Measurements from ENCODE around the gene PDE7B. TPM values are rescaled to one million over a fixed set of nuclear protein-coding genes. Genes with fewer than 3 reads are reported as not detected.

The PDE7B gene
- total and polyA plus RNA-seq, 7 donors, result 1.9 to 4.6 (median 2.7) TPM

- Histone ChIP-seq H3K27ac (no peak overlapping the region), H3K4me3 (no peak overlapping the region), H3K9me3 (no peaks in the 10 kb centered on the region), H3K27me3 (ENCODE audit: insufficient read depth in 3 of 3, low read length in 2 of 3) (peaks cover 0 to 2% (median 0%) of the 10 kb centered on the region in 3 donors), H3K4me1 (no peaks in the 10 kb centered on the region), H3K36me3 (ENCODE audit: insufficient read depth in 1 of 2, low read depth in 1 of 2) (no peaks in the 10 kb centered on the region)
- intact Hi-C loops (cut with DNase I), result no loop called here
- no peak for TF ChIP-seq CTCF (IDR thresholded peaks at IDR 0.05)
- DNase-seq (no peak), ATAC-seq (no peak)
- 90 to 93% (median 91%) methylated on average over 2 of the region's 2 CpGs for WGBS, 3 donors
These were observed 358.0 kb downstream of the PDE7B start for GRCh38 chr6:136209496-136209895.

- no peak overlapping the region for H3K27ac ChIP-seq
- no peak for DNase-seq
- no peaks in the 10 kb centered on the region for H3K4me1 ChIP-seq
- no peaks in the 10 kb centered on the region for H3K9me3 ChIP-seq
- intact Hi-C loops (cut with DNase I), result no loop called here
- no peak overlapping the region for H3K4me3 ChIP-seq
- ATAC-seq, result no peak
- WGBS, 3 donors, result 86 to 88% (median 87%) methylated on average over 13 of the region's 13 CpGs
- TF ChIP-seq CTCF (IDR thresholded peaks at IDR 0.05), result no peak
- H3K36me3 ChIP-seq (ENCODE audit: insufficient read depth in 1 of 2, low read depth in 1 of 2), result no peaks in the 10 kb centered on the region
- no peaks in the 10 kb centered on the region for H3K27me3 ChIP-seq (ENCODE audit: insufficient read depth in 3 of 3, low read length in 2 of 3)
These were observed 359.1 kb downstream of the PDE7B start for GRCh38 chr6:136210398-136211165.

- Histone ChIP-seq H3K4me3 (no peak overlapping the region), H3K27ac (no peak overlapping the region), H3K27me3 (ENCODE audit: insufficient read depth in 3 of 3, low read length in 2 of 3) (no peaks in the 10 kb centered on the region), H3K36me3 (ENCODE audit: insufficient read depth in 1 of 2, low read depth in 1 of 2) (no peaks in the 10 kb centered on the region), H3K9me3 (no peaks in the 10 kb centered on the region), H3K4me1 (no peaks in the 10 kb centered on the region)
- DNase-seq (no peak), ATAC-seq (no peak)
- intact Hi-C loops (cut with DNase I), result no loop called here
- 92 to 100% (median 97%) methylated on average over 2 of the region's 2 CpGs for WGBS, 3 donors
- no peak for TF ChIP-seq CTCF (IDR thresholded peaks at IDR 0.05)
These were observed 361.1 kb downstream of the PDE7B start for GRCh38 chr6:136212608-136213007.

GRCh38 chr6:136213012-136213539, 361.6 kb downstream of the PDE7B start:
- Histone ChIP-seq H3K9me3 (no peaks in the 10 kb centered on the region), H3K27me3 (ENCODE audit: insufficient read depth in 3 of 3, low read length in 2 of 3) (no peaks in the 10 kb centered on the region), H3K4me1 (no peaks in the 10 kb centered on the region), H3K36me3 (ENCODE audit: insufficient read depth in 1 of 2, low read depth in 1 of 2) (no peaks in the 10 kb centered on the region), H3K4me3 (no peak overlapping the region), H3K27ac (no peak overlapping the region)
- no peak for TF ChIP-seq CTCF (IDR thresholded peaks at IDR 0.05)
- DNase-seq (no peak), ATAC-seq (no peak)
- WGBS, 3 donors, result 75 to 82% (median 80%) methylated on average over 5 of the region's 5 CpGs
- intact Hi-C loops (cut with DNase I), result no loop called here

GRCh38 chr6:136213853-136214252, 362.4 kb downstream of the PDE7B start:
- Histone ChIP-seq H3K27me3 (ENCODE audit: insufficient read depth in 3 of 3, low read length in 2 of 3) (no peaks in the 10 kb centered on the region), H3K4me3 (no peak overlapping the region), H3K4me1 (no peaks in the 10 kb centered on the region), H3K36me3 (ENCODE audit: insufficient read depth in 1 of 2, low read depth in 1 of 2) (no peaks in the 10 kb centered on the region), H3K9me3 (no peaks in the 10 kb centered on the region), H3K27ac (no peak overlapping the region)
- no peak for TF ChIP-seq CTCF (IDR thresholded peaks at IDR 0.05)
- no peak for DNase-seq
- intact Hi-C loops (cut with DNase I), result no loop called here
- no peak for ATAC-seq

Measured in psoas muscle (tissue), 8 donors.